Right atrium auricular region (tissue), 2 donors: ENCODE measurements around the gene PLA2G2C. TPM values are rescaled to one million over a fixed set of nuclear protein-coding genes. Genes with fewer than 3 reads are reported as not detected.

Source experiments
- DNase-seq: peaks from one replicate; pipeline ENCODE4 v3.0.0-alpha.2; 2019; ENCODE audit warnings: low spot score
- H3K27ac ChIP-seq, 2 donors: fragments of 200-600 bp; sonication (generic); 1 replicate in 1 of 2; 2 replicates in 1 of 2; pipeline ENCODE4 v1.5.1; 2016 to 2019
- H3K27me3 ChIP-seq, 2 donors: fragments of 200-600 bp; sonication (generic); one replicate each; pipeline versions ENCODE4 v1.5.1 to v1.6.0; 2017 to 2019
- H3K36me3 ChIP-seq: fragments of 200-600 bp; sonication (generic); one replicate; pipeline ENCODE4 v1.5.1; 2016
- H3K4me1 ChIP-seq, 2 donors: fragments of 200-600 bp; sonication (generic); one replicate each; pipeline versions ENCODE4 v1.5.1 to v1.6.0; 2017 to 2019
- H3K4me3 ChIP-seq, 2 donors: fragments of 200-600 bp; sonication (generic); 1 replicate in 1 of 2; 2 replicates in 1 of 2; pipeline ENCODE4 v1.5.1; 2017 to 2019; ENCODE audit warnings: mild to moderate bottlenecking in 1 of 2, moderate library complexity in 1 of 2
- H3K9me3 ChIP-seq, 2 donors: fragments of 200-600 bp; sonication (generic); one replicate each; pipeline ENCODE4 v1.5.1; 2019
- CTCF ChIP-seq, 2 donors: fragments of 200-600 bp; sonication (generic); IDR thresholded peaks; one replicate each; pipeline ENCODE4 v1.5.1; 2019; ENCODE audit warnings: antibody characterized with exemption in 2 of 2
- total RNA-seq, 2 donors: library from RNA; depleted of rRNA; stranded (reverse); fragments of >200 nt; gene quantifications; one replicate each; pipeline ENCODE4 v1.1.0, GENCODE V29; 2016

Gene PLA2G2C
- total RNA-seq, 2 donors from 2014 or later = not detected

GRCh38 chr1:20180844-20181207 lies 5.5 kb downstream of the PLA2G2C start:
- TF ChIP-seq CTCF (IDR thresholded peaks at IDR 0.05) = no peak
- H3K9me3 ChIP-seq = no peaks in the 10 kb centered on the region
- no peaks in the 10 kb centered on the region for H3K36me3 ChIP-seq
- no peak overlapping the region for H3K4me3 ChIP-seq
- DNase-seq = no peak
- H3K27ac ChIP-seq = no peak overlapping the region
- no peaks in the 10 kb centered on the region for H3K27me3 ChIP-seq
- H3K4me1 ChIP-seq = peaks cover 0 to 7% of the 10 kb centered on the region in 2 donors

GRCh38 chr1:20180129-20180843 lies 6.0 kb downstream of the PLA2G2C start:
- Histone ChIP-seq H3K4me1 (peaks cover 0 to 1% of the 10 kb centered on the region in 2 donors), H3K9me3 (no peaks in the 10 kb centered on the region), H3K27me3 (no peaks in the 10 kb centered on the region), H3K27ac (no peak overlapping the region), H3K4me3 (no peak overlapping the region), H3K36me3 (no peaks in the 10 kb centered on the region)
- DNase-seq = no peak
- no peak for TF ChIP-seq CTCF (IDR thresholded peaks at IDR 0.05)

GRCh38 chr1:20179371-20180128 lies 6.8 kb downstream of the PLA2G2C start:
- Histone ChIP-seq H3K36me3 (no peaks in the 10 kb centered on the region), H3K4me3 (no peak overlapping the region), H3K27me3 (no peaks in the 10 kb centered on the region), H3K9me3 (no peaks in the 10 kb centered on the region), H3K4me1 (no peaks in the 10 kb centered on the region), H3K27ac (no peak overlapping the region)
- DNase-seq = no peak
- TF ChIP-seq CTCF (IDR thresholded peaks at IDR 0.05) = no peak

GRCh38 chr1:20178634-20179370 lies 7.5 kb downstream of the PLA2G2C start:
- Histone ChIP-seq H3K9me3 (no peaks in the 10 kb centered on the region), H3K4me1 (no peaks in the 10 kb centered on the region), H3K27ac (no peak overlapping the region), H3K36me3 (no peaks in the 10 kb centered on the region), H3K4me3 (no peak overlapping the region), H3K27me3 (no peaks in the 10 kb centered on the region)
- no peak for TF ChIP-seq CTCF (IDR thresholded peaks at IDR 0.05)
- no peak for DNase-seq

- Histone ChIP-seq H3K27ac (no peak overlapping the region), H3K9me3 (no peaks in the 10 kb centered on the region)
Measured at GRCh38 chr1:20174937-20175666, 11.2 kb downstream of the PLA2G2C start.

More at GRCh38 chr1:20174937-20175666, 11.2 kb downstream of the PLA2G2C start:
- TF ChIP-seq CTCF (IDR thresholded peaks at IDR 0.05) = no peak
- H3K36me3 ChIP-seq = no peaks in the 10 kb centered on the region
- H3K4me3 ChIP-seq = no peak overlapping the region
- no peaks in the 10 kb centered on the region for H3K27me3 ChIP-seq
- no peaks in the 10 kb centered on the region for H3K4me1 ChIP-seq
- DNase-seq = no peak
